Stimulated activated CD8-positive, alpha-beta memory T cell treated with anti-CD3 and anti-CD28 coated beads, Interleukin-12 subunit alpha, Interleukin-12 subunit beta, amount 100 ng/mL, for 24 hours (primary cell): ENCODE results near the gene WRAP73.

Experiments used
- DNase-seq: peaks from one replicate; pipeline ENCODE4 v3.0.0-alpha.2; 2020; ENCODE audit errors: extremely low read depth

WRAP73 gene

DNA sequence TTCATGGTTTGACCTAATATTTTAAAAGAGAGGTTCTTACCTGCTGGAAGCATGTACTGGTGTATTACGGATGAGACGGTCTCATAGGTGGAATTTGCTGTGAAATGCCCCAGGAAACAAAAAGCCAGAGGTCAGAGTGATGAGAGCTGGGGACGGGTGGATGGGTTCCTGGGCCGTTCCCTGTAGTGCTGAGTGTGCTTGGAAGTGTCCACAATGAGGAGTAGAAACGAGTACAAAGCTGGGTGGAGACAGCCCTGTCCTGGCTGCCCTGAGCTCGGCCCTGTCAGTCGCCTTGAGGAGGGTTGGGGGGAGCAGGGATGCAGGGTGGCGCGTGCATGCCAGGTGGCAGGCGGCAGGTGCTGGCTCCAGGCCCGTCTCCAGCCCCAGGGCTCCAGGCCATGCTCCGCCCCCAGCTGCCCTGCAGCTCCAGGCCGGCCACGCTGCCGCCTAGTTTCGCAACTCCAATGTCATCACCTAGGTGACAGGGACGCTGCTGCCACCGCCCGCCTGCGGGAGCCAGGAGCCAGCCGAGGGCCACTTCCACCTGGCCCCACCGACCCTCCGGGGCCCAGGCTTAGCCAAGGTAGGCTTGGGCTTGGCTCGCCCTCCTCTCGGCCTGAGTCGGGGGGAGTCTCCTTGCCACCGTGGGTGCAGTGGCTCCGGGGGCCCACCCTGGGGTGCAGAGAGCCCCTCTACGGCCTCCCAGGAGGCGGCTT lies 18.8 kb upstream of the WRAP73 start:
- no peak for DNase-seq

DNA sequence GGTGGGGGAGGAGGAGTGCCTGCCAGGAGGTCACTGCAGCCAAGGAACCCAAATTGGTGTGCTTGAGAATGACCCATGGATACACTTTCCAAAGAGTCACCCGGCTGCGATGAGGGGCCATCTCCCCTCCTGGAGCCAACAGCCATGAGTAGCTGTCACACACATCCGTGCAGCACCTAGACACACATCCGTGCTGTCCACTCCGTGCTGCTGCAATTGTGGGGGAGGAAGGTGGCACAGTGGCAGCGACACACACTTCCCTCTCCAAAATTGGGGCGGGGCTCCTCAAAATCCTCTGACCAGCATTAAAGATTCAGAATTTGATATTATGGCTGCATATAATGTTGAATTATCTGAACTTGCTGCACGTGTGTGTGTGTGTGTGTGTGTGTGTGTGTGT lies 18.2 kb upstream of the WRAP73 start:
- DNase-seq = no peak

DNA sequence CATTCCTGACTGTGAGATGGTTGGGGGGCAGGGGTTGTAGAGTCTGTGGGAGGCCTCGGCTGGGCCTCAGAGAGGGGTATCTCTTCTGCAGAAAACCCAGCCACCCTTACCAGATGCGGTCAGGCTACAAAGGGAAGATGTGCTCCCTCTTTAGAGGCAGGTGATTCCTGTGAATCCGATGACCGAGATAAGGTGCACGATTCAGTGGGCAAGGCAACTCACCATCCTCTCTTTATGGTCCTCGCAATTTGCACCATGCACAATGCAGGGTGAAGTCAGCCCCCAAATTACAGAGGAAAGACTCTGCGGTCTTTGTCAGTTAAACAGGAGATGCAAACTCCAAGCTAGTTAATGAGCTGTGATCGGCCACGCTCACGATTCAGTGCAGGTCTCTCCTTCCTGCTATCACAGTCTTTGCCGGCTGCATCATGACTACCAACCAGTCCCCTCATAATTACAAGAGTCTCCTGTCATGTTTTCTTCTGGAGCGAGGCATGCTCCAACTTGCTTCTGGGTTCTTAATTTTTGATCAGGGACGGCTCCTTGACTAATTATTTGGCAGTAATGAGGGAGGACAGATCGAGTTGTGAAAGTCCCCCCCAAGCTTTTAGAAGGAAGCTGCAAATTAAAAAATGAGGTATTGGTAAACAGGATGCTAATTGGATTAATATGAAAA lies 14.9 kb upstream of the WRAP73 start:
- DNase-seq = no peak

DNA sequence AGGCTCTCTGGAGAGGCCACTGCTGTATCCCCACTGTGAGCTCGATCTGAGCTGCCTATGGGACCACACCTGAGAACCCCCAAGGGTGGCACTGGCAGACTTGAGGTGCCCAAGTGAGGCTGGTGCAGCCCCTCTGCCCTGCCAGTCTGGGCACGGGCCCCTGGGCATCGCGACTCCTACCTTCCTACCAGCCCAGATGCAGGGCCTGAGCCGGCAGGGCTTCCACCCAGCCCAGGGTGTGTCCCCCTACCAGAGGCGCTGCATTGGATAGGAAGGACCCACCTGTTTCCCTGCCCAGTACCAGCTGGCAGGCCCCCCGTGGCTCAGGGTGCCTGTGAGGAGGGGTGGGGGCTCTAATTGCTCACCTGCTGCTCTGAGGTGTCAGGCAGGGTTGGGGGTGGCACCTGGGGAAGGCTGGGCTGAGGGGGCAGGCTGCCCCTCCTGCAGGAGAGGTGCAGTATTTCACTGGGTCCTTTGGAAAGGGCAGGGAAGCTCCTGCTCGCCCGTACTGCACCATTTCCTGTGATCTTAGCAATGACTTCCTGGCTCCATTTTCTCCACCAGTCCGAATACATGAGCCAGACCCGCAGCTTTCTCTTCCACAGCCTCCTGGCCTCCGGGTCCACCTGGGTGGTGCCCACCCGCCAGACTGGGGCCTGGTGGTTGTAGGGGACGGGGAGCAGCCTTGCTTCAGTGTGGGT lies 14.2 kb upstream of the WRAP73 start:
- no peak for DNase-seq

DNA sequence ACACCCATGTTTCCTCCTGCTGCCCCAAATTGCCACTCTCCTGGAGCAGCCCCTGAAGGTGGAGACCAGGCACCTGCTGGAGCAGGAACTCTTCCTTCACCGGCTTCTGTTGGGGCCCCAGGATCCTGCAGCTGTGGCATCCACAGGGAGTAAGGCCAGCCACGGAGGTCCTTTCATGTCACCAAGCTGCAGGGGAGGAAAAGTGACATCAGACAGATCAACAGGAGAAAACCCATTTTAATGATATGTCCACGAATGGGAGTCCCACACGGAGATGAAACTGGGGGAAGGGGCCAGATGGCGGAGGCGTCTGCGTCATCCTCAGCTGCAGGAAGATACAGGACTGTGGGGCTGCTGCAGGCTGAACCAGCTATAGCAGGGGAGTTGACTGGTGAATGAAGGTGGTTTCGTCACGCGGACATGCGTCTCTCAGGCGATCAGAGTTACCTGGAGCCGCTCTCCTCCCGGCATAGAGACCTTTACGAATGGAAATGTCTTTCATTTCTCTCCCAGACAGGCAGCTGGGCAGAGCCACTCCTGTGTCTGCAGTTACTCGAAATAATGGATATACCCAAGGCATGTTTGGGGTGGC lies 12.3 kb upstream of the WRAP73 start:
- no peak for DNase-seq

DNA sequence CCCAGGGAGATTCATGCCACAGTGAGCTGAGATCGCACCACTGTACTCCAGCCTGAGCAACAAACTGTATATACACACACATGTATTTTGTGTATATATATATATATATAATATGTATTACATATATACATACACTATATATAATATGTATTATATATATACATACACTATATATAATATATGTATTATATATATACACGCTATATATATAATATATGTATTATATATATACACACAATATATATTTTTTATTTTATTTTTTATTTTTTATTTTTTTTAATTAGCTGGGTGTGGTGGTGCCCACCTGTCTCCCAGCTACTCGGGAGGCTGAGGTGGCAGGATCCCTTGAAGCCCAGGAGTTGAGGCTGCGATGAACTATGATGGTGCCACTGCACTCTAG lies 11.7 kb upstream of the WRAP73 start:
- no peak for DNase-seq

DNA sequence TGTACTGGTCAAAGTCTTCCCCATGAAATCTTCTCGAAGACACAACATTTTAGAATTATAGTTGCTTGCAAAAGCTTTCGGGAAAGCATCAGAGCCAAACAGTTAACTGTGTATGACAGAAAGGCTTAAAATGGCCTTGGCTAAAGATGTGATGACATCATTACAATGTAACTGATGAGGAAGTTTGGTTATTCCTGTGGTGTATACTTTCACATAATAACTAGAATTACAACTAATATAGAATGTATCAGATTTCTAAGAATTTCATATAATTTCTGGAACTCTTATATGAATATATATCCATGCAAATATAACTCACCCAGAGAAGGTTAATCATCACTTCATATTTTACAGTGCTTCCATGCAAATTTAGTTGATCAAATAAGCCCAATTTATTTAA lies 10.8 kb upstream of the WRAP73 start:
- DNase-seq = no peak

DNA sequence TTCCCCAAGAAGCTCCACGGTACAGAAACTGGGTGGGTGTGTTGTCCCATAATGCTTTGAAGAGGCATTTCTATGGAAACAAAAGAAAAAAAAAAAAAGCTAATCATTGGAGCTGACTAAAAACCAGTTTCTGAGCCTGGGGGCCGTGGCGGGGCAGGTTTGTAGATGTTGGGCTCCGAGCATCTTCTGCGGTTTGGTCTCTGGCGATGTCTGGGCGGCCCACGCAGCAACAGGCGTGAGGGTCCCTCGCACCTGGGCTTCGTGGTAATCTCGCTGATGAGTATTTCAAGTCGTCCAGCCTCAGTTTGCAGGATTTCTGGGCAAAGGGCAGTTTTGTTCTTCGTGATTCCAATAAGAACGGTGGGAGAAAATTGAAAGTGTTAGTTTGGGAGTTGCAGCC lies 9.2 kb upstream of the WRAP73 start:
- DNase-seq = no peak

DNA sequence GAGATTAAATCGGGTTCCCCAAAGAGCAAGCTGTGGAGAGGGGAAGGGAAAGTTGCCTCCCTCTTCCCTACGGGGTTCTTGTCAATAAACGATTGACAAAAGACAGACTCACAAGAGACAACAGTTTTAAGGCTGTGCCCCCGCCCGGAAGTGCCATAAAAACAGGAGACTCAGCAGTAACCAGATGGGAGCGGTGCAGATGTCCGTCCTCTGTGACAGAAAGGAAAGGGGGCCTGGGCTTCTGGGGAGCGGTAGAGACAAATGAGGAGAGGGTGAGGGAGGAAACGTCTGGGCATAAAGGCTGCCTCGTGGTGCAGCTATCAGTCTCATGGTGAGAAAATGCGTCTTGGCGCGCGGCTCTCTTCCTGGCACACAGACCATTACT lies 8.3 kb upstream of the WRAP73 start:
- no peak for DNase-seq

DNA sequence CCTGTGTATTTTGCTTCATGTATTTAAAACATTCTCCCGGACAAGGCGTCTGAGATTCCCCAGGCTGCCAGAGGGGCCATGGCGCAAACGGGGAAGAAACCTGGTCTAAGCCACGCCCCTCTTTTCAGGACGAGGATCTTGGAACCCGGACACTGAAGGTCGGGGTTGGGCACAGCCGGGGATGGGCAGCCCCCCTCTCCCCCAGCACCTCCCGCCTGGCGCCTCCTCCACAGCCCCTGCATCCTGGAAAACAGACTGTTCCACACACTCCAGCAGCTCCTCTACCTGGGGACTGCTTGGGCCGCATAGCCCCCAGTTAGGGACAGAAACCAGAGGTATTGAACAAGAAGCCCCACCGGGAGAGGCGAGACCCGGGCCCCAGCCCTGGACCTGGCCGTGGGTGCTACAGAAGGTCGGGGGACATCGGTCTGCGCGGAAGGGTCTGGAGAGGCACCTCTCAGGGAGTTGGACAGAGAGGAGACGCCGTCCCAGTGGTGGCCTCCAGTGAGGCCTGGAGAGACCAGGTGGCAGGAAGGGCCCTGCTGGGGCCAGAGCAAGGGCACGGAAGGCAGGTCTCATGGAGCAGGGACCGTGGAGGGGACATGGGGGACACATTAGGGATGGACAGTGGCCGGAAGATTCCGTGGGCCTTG lies 7.8 kb upstream of the WRAP73 start:
- DNase-seq = no peak

DNA sequence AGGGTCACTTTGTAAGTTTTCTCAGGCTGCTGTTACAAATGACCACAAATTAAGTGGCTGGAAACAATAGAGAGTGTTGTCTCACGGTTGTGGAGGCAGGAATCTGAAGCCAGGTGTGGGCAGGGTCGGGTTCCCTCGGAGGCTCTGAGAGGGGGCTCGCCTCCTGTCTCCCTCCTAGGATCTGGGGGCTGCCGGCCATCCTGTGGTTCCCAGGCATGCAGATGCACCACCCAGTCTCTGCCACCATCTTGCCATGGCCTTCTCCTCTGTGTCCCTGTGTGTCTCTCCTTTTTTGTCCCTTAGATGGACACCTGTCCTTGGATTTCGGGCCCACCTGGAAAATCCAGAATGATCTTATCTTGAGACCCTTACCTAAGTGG lies 7.2 kb upstream of the WRAP73 start:
- DNase-seq = no peak

DNA sequence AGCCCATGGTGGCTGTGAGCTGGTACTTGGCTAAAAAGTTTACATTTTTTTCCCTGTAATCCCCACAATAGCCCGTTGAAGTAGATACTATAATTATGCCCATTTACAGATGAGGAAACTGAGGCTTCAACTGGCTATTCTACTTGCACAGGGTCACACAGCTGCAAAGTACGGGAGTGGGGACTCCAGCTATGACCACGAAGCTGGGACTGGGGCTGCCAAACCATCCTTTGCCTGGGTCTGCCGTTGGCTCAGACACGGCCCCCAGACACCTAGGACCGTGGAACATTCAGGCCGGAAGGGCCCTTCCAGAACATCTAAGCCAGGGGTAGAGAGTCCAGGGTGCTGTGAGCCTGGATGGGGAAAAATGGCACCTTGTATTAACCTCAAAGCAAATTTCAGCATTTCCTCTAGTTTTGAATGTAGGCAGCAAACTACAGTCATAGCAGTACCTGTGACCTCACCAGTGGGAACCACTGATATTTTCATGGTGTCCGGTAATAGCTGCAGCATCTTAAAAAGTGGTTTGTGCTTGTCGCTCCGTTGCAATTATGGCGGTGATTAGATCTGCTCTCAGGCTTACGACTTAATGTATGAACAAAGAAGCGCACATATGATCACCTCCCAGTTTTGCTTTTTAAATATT lies 6.7 kb upstream of the WRAP73 start:
- no peak for DNase-seq

DNA sequence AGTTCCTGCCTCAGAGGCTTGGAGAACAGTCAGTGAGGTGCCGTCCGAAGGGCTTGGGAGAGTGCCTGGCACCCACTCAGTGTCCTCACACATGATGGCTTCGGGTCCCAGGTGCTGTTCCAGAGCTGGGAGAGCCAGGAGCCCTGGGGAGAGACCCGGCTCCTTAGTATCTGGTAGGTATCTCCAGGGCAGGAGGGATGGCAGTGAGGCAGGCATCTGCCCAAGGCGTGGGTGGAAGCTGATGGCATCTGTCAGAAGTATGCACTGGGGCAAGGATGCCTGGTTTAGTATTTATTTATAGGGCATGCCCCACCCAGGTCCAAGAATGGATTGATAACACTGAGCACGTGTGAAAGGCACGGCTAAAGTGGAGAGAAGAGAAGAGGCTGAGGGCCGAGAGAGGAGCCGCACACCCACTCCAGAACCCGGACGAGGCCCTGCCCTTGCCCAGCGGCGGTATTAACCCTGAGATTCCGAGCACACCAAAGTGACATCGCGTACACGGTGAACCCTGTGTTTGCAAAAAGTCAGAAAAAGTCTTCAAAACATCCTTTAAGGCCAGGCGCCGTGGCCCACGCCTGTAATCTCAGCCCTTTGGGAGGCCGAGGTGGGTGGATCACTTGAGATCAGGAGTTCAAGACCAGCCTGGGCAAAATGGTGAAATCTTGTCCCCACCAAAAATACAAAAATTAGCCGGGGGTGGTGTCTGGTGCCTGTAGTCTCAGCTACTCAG lies 4.8 kb upstream of the WRAP73 start:
- DNase-seq = no peak

DNA sequence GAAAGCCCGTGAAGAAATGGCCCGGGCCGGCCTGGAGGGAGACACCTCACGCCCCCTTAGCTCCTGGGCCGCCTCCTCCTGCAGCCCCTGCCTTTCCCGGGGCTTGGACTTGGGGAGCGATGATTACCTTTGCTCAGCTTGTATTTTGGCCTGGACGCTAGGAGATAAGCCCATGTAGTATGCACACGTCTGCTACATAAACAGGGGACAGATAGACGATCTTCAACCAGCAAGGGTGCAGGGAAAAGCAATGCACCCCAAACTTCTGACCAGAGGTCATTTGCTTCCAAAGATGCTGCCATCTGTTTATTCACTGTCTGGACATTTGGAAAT lies 3.3 kb upstream of the WRAP73 start:
- DNase-seq = no peak

DNA sequence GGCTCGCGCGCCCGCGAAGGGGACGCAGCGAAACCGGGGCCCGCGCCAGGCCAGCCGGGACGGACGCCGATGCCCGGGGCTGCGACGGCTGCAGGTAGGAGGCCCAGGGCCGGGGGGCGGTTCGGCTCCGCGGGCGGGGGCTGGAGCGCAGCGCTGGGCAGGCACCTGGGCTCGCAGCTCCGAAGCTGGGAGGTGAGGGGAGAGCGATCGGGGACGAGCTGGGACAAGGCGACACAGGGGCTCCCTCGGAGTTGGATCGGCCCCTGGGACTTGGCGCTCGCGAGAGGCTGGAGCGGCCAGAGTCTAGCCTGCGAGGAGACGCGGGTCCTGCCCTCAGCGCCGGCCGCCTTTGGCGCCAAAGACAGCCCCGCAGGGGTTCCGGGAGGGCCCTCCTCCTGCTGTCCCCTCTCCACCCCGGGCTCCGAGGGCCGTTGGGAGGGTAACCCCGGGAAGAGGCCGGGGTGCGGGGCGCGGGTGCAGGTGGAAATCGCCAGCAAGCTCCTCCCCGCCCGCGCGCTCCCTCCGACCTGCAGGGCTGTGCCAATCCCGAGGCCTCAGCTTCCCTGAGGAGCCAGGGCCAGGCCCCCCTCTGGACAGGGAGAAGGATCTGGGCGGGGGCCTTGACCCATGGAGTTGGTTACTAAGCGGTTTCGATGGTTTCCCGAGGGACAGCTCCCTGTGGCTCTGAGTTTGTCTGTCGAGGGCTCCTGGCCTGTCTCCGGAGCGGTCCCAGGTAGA lies 2.8 kb upstream of the WRAP73 start:
- DNase-seq = no peak

DNA sequence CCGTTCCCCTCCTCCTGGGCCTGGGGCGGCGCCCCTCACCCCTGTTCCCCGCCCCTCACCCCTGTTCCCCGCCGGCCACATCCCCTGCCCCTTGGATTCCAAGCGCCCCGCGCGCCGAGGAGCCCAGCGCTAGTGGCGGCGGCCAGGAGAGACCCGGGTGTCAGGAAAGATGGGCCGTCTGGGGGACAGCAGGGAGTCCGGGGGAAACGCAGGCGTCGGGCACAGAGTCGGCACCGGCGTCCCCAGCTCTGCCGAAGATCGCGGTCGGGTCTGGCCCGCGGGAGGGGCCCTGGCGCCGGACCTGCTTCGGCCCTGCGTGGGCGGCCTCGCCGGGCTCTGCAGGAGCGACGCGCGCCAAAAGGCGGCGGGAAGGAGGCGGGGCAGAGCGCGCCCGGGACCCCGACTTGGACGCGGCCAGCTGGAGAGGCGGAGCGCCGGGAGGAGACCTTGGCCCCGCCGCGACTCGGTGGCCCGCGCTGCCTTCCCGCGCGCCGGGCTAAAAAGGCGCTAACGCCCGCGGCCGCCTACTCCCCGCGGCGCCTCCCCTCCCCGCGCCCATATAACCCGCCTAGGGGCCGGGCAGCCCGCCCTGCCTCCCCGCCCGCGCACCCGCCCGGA lies 2.1 kb upstream of the WRAP73 start, which contains the start of gene TP73:
TSS of gene TP73 (plus strand) at position 587 of the 618 bp plus-strand sequence. CDS start 29,850 bp downstream, outside the sequence.
- DNase-seq = no peak

DNA sequence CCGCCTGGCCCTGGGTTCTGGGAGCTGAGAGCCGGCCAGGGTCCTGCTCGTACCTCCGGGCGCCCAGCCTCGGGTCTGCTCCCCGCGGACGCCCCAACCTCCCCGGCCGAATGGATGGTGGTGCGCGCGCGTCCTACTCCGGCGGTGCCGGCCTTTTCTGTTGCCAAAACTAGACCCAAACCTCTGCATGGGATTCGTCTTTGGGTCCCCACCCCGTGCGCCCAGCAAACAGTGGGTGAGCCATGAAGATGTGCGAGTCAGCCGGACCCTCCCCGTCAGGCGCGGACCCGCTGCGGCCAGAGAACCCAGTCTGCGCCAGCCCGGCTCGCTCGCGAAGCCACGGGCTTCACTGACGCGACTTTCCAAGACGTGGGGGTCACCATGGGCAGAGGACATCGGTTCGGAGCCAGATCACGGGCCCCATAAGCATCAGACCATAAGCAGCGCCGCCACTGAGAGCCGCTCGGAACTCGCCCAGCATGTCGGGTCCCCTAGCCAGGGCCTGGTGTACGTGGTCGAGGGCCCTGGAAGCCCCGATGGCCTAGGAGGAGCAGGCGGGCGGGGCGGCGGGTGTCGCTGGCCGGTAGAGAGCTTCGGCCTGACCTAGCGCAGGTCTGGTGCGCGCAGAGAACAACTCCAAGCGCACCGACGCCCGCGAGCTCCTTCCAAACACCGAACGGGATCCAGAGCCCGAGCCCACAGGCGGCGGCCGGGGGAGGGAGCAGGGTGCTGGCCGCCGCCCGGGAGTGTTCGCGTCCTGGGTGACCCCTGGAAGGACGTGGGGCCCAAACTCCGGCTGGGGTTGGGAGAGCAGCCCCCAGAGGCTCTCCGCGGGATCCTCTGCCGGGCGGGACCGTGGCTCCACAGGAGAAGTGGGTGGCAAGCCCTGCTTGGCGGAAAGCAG lies 1.4 kb upstream of the WRAP73 start:
- DNase-seq = no peak

DNA sequence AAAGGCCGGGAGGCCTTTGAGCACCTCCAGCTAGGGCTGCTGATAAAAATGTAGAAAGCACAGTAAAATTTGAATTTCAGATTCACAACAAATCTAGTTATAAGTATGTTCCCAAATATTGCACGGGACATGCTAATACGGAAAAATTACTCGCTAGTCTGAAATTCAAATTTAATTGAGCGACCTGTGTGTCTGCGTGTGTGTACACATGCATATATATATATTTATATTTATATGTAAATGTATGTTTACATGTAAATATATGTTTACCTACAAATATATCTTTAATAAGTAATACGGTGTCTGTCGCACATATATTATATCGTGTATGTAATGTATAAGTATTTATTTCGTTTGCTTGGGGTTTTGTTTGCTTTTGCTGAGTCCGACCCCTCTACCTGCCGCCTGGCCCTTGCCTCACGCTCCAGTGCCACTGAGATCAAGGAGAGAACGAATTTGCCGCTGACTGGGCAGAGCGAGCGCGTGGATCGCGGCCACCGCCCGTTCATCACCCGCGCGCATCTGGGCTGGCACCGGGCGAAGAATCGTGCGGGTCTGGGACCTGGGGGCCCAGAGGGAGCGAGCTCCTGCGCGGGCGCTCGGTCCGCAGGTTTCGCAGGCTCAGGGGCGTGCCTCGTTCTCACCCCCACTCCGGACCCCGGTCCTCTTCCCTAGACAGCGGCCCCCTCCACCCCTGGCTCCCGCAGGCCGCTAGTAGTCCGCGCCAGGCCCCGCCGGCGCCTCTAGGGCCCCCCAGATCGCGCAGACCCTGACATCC lies 534 bp upstream of the WRAP73 start:
- DNase-seq = no peak
